NCI-H146 treated with DMSO at 0.1 percent for 48 hours (cell line): ENCODE data around the gene HMGXB4.
"Not testable (repeated sequence)": the region's sequence is repeated elsewhere in the genome, so short reads cannot be mapped to it uniquely, and the experiment has no call there.

ENCODE experiments used
- DNase-seq: peaks from one replicate; lab custom pipeline; 2025; ENCODE audit not compliant: unreplicated experiment; lab: John Stamatoyannopoulos, UW

HMGXB4 gene

GRCh38 chr22:35257321-35258190, at the start of gene HMGXB4:
Gene HMGXB4, plus strand, starts transcription at chr22:35257493. Its CDS starts 4,898 bp downstream, at chr22:35262391.
- DNase-seq: peak; percentile 13

- no peak for DNase-seq
Measured at GRCh38 chr22:35208003-35208402, 49.3 kb upstream of the HMGXB4 start.

- DNase-seq: no peak
Measured at GRCh38 chr22:35209203-35209602, 48.1 kb upstream of the HMGXB4 start.

GRCh38 chr22:35212009-35212408, 45.3 kb upstream of the HMGXB4 start:
- DNase-seq: no peak

- no peak for DNase-seq
Measured at GRCh38 chr22:35212996-35213395, 44.3 kb upstream of the HMGXB4 start.

GRCh38 chr22:35214968-35215367, 42.3 kb upstream of the HMGXB4 start:
- DNase-seq: no peak

GRCh38 chr22:35215993-35216392, 41.3 kb upstream of the HMGXB4 start:
- DNase-seq: no peak

- no peak for DNase-seq
Measured at GRCh38 chr22:35217527-35217926, 39.8 kb upstream of the HMGXB4 start.

- no peak for DNase-seq
Measured at GRCh38 chr22:35218079-35218478, 39.2 kb upstream of the HMGXB4 start.

GRCh38 chr22:35219012-35219411, 38.3 kb upstream of the HMGXB4 start:
- no peak for DNase-seq

- no peak for DNase-seq
Measured at GRCh38 chr22:35220221-35220620, 37.1 kb upstream of the HMGXB4 start.

- no peak for DNase-seq
Measured at GRCh38 chr22:35225010-35225409, 32.3 kb upstream of the HMGXB4 start.

GRCh38 chr22:35226958-35227647, 30.2 kb upstream of the HMGXB4 start:
- no peak for DNase-seq

GRCh38 chr22:35229865-35230264, 27.4 kb upstream of the HMGXB4 start:
- no peak for DNase-seq

GRCh38 chr22:35230417-35230816, 26.9 kb upstream of the HMGXB4 start:
- DNase-seq: no peak

GRCh38 chr22:35230839-35231584, 26.3 kb upstream of the HMGXB4 start:
- peak; percentile 63 for DNase-seq

GRCh38 chr22:35231585-35232084, 25.7 kb upstream of the HMGXB4 start:
- peak; percentile 73 for DNase-seq

- not testable (repeated sequence) for DNase-seq
Measured at GRCh38 chr22:35238749-35239148, 18.5 kb upstream of the HMGXB4 start.

- not testable (repeated sequence) for DNase-seq
Measured at GRCh38 chr22:35244507-35244906, 12.8 kb upstream of the HMGXB4 start.

- DNase-seq: no peak
Measured at GRCh38 chr22:35250156-35250555, 7.1 kb upstream of the HMGXB4 start.

GRCh38 chr22:35253946-35254345, 3.3 kb upstream of the HMGXB4 start:
- no peak for DNase-seq
